ENCODE data around the gene TBC1D30.

Gene TBC1D30

DNA sequence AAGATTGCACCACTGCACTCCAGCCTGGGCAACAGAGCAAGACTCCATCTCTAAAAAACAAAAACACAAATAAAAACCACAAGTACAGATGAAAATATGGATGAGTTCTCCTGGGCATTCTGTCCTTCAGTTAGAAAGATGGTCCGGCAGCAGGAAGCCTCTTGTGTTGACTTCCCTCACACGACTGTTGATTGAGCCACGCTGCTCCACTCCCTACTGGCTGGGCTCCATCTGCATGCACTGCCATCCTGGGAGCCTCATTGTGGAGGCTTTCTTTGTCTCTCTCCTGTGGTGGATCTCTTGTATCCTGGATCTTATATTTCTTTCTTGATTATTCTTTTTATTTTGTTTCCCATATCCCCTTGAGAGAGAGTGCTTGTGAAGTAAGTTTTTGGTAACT is 30.8 kb upstream of the TBC1D30 start:
- TF ChIP-seq GLIS3 (CRISPR knock-in tag; IDR thresholded peaks at IDR 0.05) = no peak
- TF ChIP-seq OSR1 (CRISPR knock-in tag; IDR thresholded peaks at IDR 0.05) = no peak
- no peak for TF ChIP-seq ZFP3 (CRISPR knock-in tag; IDR thresholded peaks at IDR 0.05)
- TF ChIP-seq, protein P1, sequence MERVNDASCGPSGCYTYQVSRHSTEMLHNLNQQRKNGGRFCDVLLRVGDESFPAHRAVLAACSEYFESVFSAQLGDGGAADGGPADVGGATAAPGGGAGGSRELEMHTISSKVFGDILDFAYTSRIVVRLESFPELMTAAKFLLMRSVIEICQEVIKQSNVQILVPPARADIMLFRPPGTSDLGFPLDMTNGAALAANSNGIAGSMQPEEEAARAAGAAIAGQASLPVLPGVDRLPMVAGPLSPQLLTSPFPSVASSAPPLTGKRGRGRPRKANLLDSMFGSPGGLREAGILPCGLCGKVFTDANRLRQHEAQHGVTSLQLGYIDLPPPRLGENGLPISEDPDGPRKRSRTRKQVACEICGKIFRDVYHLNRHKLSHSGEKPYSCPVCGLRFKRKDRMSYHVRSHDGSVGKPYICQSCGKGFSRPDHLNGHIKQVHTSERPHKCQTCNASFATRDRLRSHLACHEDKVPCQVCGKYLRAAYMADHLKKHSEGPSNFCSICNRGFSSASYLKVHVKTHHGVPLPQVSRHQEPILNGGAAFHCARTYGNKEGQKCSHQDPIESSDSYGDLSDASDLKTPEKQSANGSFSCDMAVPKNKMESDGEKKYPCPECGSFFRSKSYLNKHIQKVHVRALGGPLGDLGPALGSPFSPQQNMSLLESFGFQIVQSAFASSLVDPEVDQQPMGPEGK (CRISPR knock-in tag; IDR thresholded peaks at IDR 0.05; ENCODE audit: borderline replicate concordance) = no peak
- TF ChIP-seq, protein P2, sequence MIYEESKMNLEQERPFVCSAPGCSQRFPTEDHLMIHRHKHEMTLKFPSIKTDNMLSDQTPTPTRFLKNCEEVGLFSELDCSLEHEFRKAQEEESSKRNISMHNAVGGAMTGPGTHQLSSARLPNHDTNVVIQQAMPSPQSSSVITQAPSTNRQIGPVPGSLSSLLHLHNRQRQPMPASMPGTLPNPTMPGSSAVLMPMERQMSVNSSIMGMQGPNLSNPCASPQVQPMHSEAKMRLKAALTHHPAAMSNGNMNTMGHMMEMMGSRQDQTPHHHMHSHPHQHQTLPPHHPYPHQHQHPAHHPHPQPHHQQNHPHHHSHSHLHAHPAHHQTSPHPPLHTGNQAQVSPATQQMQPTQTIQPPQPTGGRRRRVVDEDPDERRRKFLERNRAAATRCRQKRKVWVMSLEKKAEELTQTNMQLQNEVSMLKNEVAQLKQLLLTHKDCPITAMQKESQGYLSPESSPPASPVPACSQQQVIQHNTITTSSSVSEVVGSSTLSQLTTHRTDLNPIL (CRISPR knock-in tag; IDR thresholded peaks at IDR 0.05; ENCODE audit: low read depth) = no peak
- TF ChIP-seq ZNF8 (CRISPR knock-in tag; IDR thresholded peaks at IDR 0.05) = no peak
- TF ChIP-seq TOX (CRISPR knock-in tag; IDR thresholded peaks at IDR 0.05; ENCODE audit: borderline replicate concordance) = no peak
- TF ChIP-seq ESRRG (CRISPR knock-in tag; IDR thresholded peaks at IDR 0.05) = no peak
- TF ChIP-seq, protein P3, sequence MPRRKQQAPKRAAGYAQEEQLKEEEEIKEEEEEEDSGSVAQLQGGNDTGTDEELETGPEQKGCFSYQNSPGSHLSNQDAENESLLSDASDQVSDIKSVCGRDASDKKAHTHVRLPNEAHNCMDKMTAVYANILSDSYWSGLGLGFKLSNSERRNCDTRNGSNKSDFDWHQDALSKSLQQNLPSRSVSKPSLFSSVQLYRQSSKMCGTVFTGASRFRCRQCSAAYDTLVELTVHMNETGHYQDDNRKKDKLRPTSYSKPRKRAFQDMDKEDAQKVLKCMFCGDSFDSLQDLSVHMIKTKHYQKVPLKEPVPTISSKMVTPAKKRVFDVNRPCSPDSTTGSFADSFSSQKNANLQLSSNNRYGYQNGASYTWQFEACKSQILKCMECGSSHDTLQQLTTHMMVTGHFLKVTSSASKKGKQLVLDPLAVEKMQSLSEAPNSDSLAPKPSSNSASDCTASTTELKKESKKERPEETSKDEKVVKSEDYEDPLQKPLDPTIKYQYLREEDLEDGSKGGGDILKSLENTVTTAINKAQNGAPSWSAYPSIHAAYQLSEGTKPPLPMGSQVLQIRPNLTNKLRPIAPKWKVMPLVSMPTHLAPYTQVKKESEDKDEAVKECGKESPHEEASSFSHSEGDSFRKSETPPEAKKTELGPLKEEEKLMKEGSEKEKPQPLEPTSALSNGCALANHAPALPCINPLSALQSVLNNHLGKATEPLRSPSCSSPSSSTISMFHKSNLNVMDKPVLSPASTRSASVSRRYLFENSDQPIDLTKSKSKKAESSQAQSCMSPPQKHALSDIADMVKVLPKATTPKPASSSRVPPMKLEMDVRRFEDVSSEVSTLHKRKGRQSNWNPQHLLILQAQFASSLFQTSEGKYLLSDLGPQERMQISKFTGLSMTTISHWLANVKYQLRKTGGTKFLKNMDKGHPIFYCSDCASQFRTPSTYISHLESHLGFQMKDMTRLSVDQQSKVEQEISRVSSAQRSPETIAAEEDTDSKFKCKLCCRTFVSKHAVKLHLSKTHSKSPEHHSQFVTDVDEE (CRISPR knock-in tag; IDR thresholded peaks at IDR 0.05) = no peak
- no peak for TF ChIP-seq ZNF70 (CRISPR knock-in tag; IDR thresholded peaks at IDR 0.05)
- no peak for TF ChIP-seq ZNF565 (CRISPR knock-in tag; conservative IDR thresholded peaks at IDR 0.05; ENCODE audit: low read depth)
- TF ChIP-seq, protein P4, sequence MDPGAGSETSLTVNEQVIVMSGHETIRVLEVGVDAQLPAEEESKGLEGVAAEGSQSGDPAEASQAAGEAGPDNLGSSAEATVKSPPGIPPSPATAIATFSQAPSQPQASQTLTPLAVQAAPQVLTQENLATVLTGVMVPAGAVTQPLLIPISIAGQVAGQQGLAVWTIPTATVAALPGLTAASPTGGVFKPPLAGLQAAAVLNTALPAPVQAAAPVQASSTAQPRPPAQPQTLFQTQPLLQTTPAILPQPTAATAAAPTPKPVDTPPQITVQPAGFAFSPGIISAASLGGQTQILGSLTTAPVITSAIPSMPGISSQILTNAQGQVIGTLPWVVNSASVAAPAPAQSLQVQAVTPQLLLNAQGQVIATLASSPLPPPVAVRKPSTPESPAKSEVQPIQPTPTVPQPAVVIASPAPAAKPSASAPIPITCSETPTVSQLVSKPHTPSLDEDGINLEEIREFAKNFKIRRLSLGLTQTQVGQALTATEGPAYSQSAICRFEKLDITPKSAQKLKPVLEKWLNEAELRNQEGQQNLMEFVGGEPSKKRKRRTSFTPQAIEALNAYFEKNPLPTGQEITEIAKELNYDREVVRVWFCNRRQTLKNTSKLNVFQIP (CRISPR knock-in tag; IDR thresholded peaks at IDR 0.05; ENCODE audit: borderline replicate concordance, low read depth) = no peak
- TF ChIP-seq, protein P5, sequence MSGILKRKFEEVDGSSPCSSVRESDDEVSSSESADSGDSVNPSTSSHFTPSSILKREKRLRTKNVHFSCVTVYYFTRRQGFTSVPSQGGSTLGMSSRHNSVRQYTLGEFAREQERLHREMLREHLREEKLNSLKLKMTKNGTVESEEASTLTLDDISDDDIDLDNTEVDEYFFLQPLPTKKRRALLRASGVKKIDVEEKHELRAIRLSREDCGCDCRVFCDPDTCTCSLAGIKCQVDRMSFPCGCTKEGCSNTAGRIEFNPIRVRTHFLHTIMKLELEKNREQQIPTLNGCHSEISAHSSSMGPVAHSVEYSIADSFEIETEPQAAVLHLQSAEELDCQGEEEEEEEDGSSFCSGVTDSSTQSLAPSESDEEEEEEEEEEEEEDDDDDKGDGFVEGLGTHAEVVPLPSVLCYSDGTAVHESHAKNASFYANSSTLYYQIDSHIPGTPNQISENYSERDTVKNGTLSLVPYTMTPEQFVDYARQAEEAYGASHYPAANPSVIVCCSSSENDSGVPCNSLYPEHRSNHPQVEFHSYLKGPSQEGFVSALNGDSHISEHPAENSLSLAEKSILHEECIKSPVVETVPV (CRISPR knock-in tag; IDR thresholded peaks at IDR 0.05) = no peak
- no peak for TF ChIP-seq ARNTL (CRISPR knock-in tag; IDR thresholded peaks at IDR 0.05; ENCODE audit: borderline replicate concordance, low read depth)
- TF ChIP-seq RARB (CRISPR knock-in tag; IDR thresholded peaks at IDR 0.05) = no peak
- no peak for TF ChIP-seq CSDC2 (CRISPR knock-in tag; IDR thresholded peaks at IDR 0.05)
- TF ChIP-seq ZFP30 (CRISPR knock-in tag; IDR thresholded peaks at IDR 0.05) = no peak
- ATAC-seq = no peak

DNA sequence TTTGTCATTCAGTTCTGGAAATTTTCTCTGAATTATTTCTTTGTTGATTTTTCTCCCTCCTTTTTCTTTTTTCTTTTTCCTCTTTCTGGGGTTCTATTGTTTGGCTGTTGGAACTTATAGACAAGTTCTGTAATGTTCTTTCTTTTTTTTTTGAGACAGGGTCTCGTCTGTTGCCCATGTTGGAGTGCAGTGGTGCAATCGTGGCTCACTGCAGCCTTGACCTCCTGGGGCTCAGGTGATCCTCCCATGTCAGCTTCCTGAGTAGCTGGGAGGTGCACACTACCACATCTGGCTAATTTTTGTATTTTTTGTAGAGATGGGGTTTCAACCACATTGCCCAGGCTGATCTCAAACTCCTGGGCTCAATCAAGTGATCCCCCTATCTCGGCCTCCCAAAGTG is 30.1 kb upstream of the TBC1D30 start:
- ATAC-seq = no peak
- TF ChIP-seq CSDC2 (CRISPR knock-in tag; IDR thresholded peaks at IDR 0.05) (no peak), PPARA (CRISPR knock-in tag; IDR thresholded peaks at IDR 0.05; ENCODE audit: borderline replicate concordance) (no peak), ZNF70 (CRISPR knock-in tag; IDR thresholded peaks at IDR 0.05) (no peak), ZNF565 (CRISPR knock-in tag; conservative IDR thresholded peaks at IDR 0.05; ENCODE audit: low read depth) (no peak), SNAI2 (CRISPR knock-in tag; IDR thresholded peaks at IDR 0.05) (no peak), ESRRG (CRISPR knock-in tag; IDR thresholded peaks at IDR 0.05) (no peak), ZNF8 (CRISPR knock-in tag; IDR thresholded peaks at IDR 0.05) (no peak), ZFP30 (CRISPR knock-in tag; IDR thresholded peaks at IDR 0.05) (no peak), ARNTL (CRISPR knock-in tag; IDR thresholded peaks at IDR 0.05; ENCODE audit: borderline replicate concordance, low read depth) (no peak)
- TF ChIP-seq, protein P2 (CRISPR knock-in tag; IDR thresholded peaks at IDR 0.05; ENCODE audit: low read depth) = no peak
- TF ChIP-seq, protein P3 (CRISPR knock-in tag; IDR thresholded peaks at IDR 0.05) = no peak
- TF ChIP-seq, protein P4 (CRISPR knock-in tag; IDR thresholded peaks at IDR 0.05; ENCODE audit: borderline replicate concordance, low read depth) = no peak
